ENCODE measurements around the gene LHX3. TPM values are rescaled to one million over a fixed set of nuclear protein-coding genes. Genes with fewer than 3 reads are reported as not detected.

The LHX3 gene
- total RNA-seq, 1 experiment from 2014 or later = not detected

DNA sequence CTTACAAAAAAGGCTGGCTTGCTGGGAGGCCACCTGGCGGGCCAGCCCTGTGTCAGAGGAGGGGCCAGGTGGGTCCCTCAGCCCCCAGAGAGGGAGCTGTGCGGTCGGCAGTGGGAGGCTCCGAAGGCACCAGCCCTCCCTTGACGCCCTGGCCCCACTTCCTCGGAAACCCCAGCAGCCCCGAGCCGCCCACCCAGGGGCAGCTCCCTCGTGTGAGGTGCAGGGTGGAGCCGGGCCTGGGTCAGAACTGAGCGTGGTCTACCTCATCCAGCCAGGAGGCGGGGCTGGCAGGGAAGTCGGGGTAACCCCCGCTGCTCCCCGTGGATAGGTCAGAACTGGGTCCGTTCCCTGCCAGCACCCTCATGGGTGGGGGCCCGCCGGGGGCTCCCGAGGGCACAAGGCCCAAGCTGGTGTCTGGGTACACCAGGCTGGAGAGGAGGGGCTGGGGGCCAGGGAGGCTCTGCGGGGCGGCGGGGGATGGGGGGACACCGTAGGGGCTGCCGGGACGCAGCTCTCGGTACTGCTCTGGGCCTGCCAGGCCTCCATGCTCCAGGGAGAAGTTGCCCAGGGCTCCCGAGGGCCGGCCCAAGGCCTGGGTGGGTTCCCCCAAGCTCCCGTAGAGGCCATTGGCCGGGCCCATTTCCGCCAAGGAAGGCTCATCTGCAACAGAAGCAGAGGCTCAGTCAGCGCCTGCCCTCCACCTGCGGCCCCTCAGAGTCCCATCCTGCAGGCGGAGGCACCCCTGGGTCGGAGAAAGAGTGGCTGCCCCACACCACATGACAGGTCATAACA, 7.6 kb downstream of the LHX3 start:
- no peak overlapping the region for H3K23ac ChIP-seq (ENCODE audit: insufficient read length, low read depth, low read length)
- no peak overlapping the region for H3K27ac ChIP-seq (ENCODE audit: insufficient read length, low read depth, low read length)
- no peak overlapping the region for H3T11ph ChIP-seq (ENCODE audit: low read length)
- H2BK15ac ChIP-seq (ENCODE audit: low read depth, low read length) = no peak overlapping the region
- Mint-ChIP-seq H3K9me3 (no peaks in the 10 kb centered on the region), H3K27ac (no peak overlapping the region), H3K4me3 (peak overlapping the region in 1 of 2 experiments; percentile 71; a peak in 2 of 5 replicates), H3K36me3 (ENCODE audit: insufficient read depth in 1 of 3, low read depth in 3 of 3) (no peaks in the 10 kb centered on the region), H3K4me1 (peaks cover 11 to 32% of the 10 kb centered on the region in 2 experiments), H3K27me3 (ENCODE audit: low read depth) (peaks cover 96% of the 10 kb centered on the region)
- no peaks in the 10 kb centered on the region for H4K20me1 ChIP-seq (ENCODE audit: control insufficient read depth, insufficient read depth, insufficient read length)
- H2BK12ac ChIP-seq (ENCODE audit: insufficient read length, low read depth, low read length) = no peak overlapping the region
- no CpG with 5 or more reads among the region's 35 CpGs for WGBS (ENCODE audit: extremely low coverage, insufficient read length, low lambda C conversion rate)
- H3K27me3 ChIP-seq (ENCODE audit: insufficient read depth, low read length) = peaks cover 89% of the 10 kb centered on the region
- H4K8ac ChIP-seq (replicated peaks; ENCODE audit: insufficient read length, low read depth, low read length) = no peak overlapping the region
- TF ChIP-seq CTCF (conservative IDR thresholded peaks at IDR 0.05) = no peak
- no peak overlapping the region for H2AK5ac ChIP-seq (ENCODE audit: insufficient read length, low read length)
- H4K91ac ChIP-seq (ENCODE audit: insufficient read length, low read depth, low read length) = no peak overlapping the region
- peak overlapping the region; percentile 16 for H3K4me2 ChIP-seq (ENCODE audit: insufficient read depth, insufficient read length, low read length)
- H3K79me1 ChIP-seq (ENCODE audit: insufficient read depth, low read depth, low read length, poor library complexity, severe bottlenecking) = no peaks in the 10 kb centered on the region
- no peak overlapping the region for H2BK5ac ChIP-seq (ENCODE audit: insufficient read length, low read length)
- H3K18ac ChIP-seq (ENCODE audit: insufficient read length, low read depth, low read length) = no peak overlapping the region
- no peak overlapping the region for H3K14ac ChIP-seq (ENCODE audit: insufficient read depth, low read length)
- no peak overlapping the region for H3K56ac ChIP-seq (ENCODE audit: insufficient read length, low read depth, low read length)
- H3K9ac ChIP-seq (ENCODE audit: extremely low read depth, insufficient read length, low read length) = no peak overlapping the region
- no peaks in the 10 kb centered on the region for H3K79me2 ChIP-seq (ENCODE audit: insufficient read depth, low read length)
- H2AFZ ChIP-seq (ENCODE audit: low read length) = no peak overlapping the region
- peaks cover 5% of the 10 kb centered on the region for H3K23me2 ChIP-seq (ENCODE audit: insufficient read length, low read depth, low read length, poor library complexity, severe bottlenecking)
- H4K5ac ChIP-seq (ENCODE audit: insufficient read length, low read depth, low read length) = no peak overlapping the region
- DNase-seq = no peak
- no peaks in the 10 kb centered on the region for H3K9me3 ChIP-seq (ENCODE audit: control insufficient read depth, low read depth, low read length)
- no peaks in the 10 kb centered on the region for H3K4me1 ChIP-seq (ENCODE audit: insufficient read depth, low read length)
- H2BK20ac ChIP-seq (ENCODE audit: low read depth, low read length, poor library complexity, severe bottlenecking) = no peak overlapping the region
- H3K4ac ChIP-seq (ENCODE audit: low read depth, low read length) = no peak overlapping the region
- H2BK120ac ChIP-seq (ENCODE audit: low read depth, low read length, poor library complexity, severe bottlenecking) = no peak overlapping the region

Data from H9 (cell line).